ENCODE measurements around the gene PPP1R16B.

PPP1R16B gene

GRCh38 chr20:38892091-38892981, 86.8 kb downstream of the PPP1R16B start:
- DNase-seq (ENCODE audit: low spot score), result peak; percentile 75
- in situ Hi-C loops (cut with MboI; ENCODE audit: low pct_unique_long_range_greater_than_20kb, low sequenced_read_pairs, unreplicated experiment), result no loop called here
- no peak for TF ChIP-seq CTCF (IDR thresholded peaks at IDR 0.05; ENCODE audit: extremely low read depth, insufficient read depth, missing control alignments)

GRCh38 chr20:38893056-38893564, 87.6 kb downstream of the PPP1R16B start:
- DNase-seq (ENCODE audit: low spot score), result peak; percentile 56
- in situ Hi-C loops (cut with MboI; ENCODE audit: low pct_unique_long_range_greater_than_20kb, low sequenced_read_pairs, unreplicated experiment), result no loop called here
- no peak for TF ChIP-seq CTCF (IDR thresholded peaks at IDR 0.05; ENCODE audit: extremely low read depth, insufficient read depth, missing control alignments)

DNA sequence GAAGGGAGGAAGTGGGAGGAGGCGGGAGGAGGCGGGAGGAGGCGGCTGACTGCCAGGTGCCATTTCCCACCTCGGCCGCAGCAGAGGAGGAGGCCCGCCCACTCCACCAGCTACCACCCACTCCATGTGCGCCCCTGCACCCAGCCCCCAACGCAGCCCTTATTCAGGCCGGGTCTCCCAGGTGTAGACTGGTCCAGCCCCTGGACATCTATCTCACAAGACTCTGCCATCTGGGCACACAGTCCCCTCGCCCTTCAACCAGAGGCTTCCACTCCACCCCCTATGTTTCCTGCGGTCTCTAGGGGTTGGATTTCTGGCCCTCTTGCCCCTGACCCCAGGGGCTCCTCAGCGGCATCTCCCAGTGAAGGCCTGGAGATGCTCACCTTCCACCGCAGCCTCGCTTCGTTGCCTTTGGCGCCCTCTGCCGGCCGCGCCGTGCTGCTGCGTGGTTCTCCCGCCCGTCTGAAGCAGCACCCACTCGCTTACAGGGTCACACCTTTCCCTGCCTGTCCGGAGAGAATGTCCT, 88.1 kb downstream of the PPP1R16B start:
- peak; percentile 99 for TF ChIP-seq CTCF (IDR thresholded peaks at IDR 0.05; ENCODE audit: extremely low read depth, insufficient read depth, missing control alignments)
- in situ Hi-C loops (cut with MboI; ENCODE audit: low pct_unique_long_range_greater_than_20kb, low sequenced_read_pairs, unreplicated experiment), result no loop called here
- peak; percentile 85 for DNase-seq (ENCODE audit: low spot score)

DNA sequence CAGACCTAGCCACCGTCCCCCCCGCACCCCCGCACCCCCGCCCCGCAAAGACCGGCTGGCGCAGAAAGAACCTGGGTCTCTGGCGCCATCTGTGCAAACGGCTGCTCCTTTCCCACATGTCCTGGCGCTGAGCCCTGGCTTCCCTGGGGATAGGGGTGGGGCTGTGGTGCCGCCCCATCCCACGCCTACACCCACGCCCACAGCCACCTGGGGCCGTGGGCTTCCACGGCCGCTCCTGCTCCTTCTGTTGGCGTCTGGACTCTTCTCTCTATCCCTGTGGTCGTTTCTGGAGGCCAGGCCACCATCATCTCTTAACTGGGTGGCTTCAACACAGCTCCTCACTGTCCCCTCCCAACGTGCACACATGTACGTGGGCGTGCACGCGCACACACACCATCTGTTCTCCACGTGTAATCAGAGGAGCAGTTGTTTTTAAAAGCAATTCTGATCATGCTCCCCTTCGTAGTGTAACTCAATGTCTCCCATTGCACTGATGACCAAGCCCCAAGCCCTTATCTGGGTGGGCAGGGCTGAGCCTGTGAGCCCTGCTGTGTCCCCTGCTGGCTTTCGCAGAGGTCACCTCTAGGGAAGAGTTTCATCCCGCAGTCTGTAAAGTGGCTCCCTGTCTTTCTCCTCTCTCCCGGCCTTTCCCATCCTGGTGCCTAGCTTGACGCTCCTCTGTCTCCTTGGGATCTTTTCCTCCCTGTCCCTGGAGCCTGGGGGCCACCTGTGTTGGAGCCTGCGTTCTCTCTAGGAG, 88.8 kb downstream of the PPP1R16B start:
- in situ Hi-C loops (cut with MboI; ENCODE audit: low pct_unique_long_range_greater_than_20kb, low sequenced_read_pairs, unreplicated experiment), result no loop called here
- DNase-seq (ENCODE audit: low spot score), result no peak
- no peak for TF ChIP-seq CTCF (IDR thresholded peaks at IDR 0.05; ENCODE audit: extremely low read depth, insufficient read depth, missing control alignments)

DNA sequence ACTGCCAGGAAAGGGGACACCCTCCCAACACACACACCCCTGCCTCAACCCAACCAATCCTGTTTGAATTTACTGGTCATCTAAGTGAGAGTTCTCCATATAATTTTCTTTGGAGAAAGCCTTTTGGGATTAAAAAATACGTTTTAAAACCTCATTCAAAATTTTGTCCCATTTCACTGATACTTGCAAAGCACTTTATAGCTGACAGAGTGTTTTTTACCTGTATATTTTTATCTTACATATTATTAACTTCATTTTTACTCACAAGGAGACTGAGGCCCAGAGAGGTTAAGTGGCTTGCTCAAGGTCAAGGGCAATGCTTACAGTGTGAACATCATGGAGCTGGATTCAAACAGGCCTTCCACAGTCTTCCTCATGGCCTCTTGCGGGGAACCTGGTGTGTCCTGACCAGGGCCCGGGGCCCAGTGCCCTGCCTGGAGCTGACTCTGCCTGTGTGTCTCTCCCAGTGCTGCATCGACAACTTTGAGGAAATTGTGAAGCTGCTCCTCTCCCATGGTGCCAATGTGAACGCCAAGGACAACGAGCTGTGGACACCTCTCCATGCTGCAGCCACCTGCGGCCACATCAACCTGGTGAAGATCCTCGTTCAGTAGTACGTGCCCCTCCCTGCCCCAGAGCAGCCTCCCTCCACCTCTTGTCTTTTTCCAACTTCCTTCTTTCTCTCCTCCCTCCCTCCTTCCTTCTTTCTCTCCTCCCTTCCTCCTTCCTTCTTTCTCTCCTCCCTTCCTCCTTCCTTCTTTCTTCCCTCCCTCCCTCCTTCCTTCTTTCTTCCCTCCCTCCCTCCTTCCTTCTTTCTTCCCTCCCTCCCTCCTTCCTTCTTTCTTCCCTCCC, 89.8 kb downstream of the PPP1R16B start:
- TF ChIP-seq CTCF (IDR thresholded peaks at IDR 0.05; ENCODE audit: extremely low read depth, insufficient read depth, missing control alignments), result no peak
- no peak for DNase-seq (ENCODE audit: low spot score)
- in situ Hi-C loops (cut with MboI; ENCODE audit: low pct_unique_long_range_greater_than_20kb, low sequenced_read_pairs, unreplicated experiment), result no loop called here
